SK-N-SH treated with all-trans-retinoic acid at 6 μM for 48 hours (cell line): Measurements from ENCODE around the gene SOCS3.

Experiments
- ARNTL ChIP-seq: fragments of 450-650 bp; formaldehyde crosslinking; IDR thresholded peaks from 2 replicates; pipeline ENCODE4 v1.5.0; 2020; ENCODE audit warnings: low read depth, mild to moderate bottlenecking, moderate library complexity, borderline replicate concordance
- GLIS3 ChIP-seq: fragments of 250-450 bp; sonication (Bioruptor Pico); IDR thresholded peaks from 2 replicates; pipeline ENCODE4 v1.5.0; 2020; ENCODE audit warnings: mild to moderate bottlenecking, moderate library complexity
- RARB ChIP-seq: fragments of 250-450 bp; sonication (Bioruptor Pico); IDR thresholded peaks from 2 replicates; pipeline ENCODE4 v1.8.0; 2021; ENCODE audit warnings: mild to moderate bottlenecking, moderate library complexity
- TF ChIP-seq, protein P1 (sequence below): fragments of 250-450 bp; sonication (Bioruptor Pico); IDR thresholded peaks from 2 replicates; pipeline ENCODE4 v1.5.0; 2020; ENCODE audit warnings: mild to moderate bottlenecking, moderate library complexity

Gene SOCS3

DNA sequence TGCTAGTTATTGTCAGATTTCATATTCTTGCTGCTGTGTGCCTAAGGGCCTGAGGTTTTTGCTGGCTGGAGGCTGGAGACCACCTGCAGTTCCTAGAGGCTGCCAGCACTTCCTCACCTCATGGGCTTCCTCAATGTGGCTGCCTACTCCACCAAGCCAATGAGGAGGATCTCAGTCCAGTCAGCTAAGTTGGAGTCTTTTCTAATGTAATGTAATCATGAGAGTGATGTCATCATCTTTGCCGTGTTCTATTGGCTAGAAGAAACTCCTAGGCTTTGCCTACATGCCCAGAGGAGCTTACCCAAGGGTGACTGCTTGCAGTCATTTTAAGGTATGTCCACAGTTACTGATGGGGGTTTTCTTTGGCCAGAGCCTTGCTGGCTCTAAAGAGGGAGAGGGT lies 53.0 kb downstream of the SOCS3 start (continued):
- TF ChIP-seq, protein P1, sequence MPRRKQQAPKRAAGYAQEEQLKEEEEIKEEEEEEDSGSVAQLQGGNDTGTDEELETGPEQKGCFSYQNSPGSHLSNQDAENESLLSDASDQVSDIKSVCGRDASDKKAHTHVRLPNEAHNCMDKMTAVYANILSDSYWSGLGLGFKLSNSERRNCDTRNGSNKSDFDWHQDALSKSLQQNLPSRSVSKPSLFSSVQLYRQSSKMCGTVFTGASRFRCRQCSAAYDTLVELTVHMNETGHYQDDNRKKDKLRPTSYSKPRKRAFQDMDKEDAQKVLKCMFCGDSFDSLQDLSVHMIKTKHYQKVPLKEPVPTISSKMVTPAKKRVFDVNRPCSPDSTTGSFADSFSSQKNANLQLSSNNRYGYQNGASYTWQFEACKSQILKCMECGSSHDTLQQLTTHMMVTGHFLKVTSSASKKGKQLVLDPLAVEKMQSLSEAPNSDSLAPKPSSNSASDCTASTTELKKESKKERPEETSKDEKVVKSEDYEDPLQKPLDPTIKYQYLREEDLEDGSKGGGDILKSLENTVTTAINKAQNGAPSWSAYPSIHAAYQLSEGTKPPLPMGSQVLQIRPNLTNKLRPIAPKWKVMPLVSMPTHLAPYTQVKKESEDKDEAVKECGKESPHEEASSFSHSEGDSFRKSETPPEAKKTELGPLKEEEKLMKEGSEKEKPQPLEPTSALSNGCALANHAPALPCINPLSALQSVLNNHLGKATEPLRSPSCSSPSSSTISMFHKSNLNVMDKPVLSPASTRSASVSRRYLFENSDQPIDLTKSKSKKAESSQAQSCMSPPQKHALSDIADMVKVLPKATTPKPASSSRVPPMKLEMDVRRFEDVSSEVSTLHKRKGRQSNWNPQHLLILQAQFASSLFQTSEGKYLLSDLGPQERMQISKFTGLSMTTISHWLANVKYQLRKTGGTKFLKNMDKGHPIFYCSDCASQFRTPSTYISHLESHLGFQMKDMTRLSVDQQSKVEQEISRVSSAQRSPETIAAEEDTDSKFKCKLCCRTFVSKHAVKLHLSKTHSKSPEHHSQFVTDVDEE (CRISPR knock-in tag), result no peak
- TF ChIP-seq GLIS3 (CRISPR knock-in tag) (no peak), ARNTL (no peak), RARB (CRISPR knock-in tag) (no peak)
- TF ChIP-seq, all 23 proteins: peak for 0
